ENCODE measurements around the gene ITGAV.

ITGAV gene

GRCh38 chr2:186593523-186593922 lies 3.7 kb downstream of the ITGAV start:
- Histone ChIP-seq H3K4me1 (ENCODE audit: insufficient read depth, low read length) (peaks cover 47% of the 10 kb centered on the region), H3K9ac (ENCODE audit: low read depth, low read length) (no peak overlapping the region), H3K27ac (ENCODE audit: low read depth, low read length) (no peak overlapping the region), H3K36me3 (ENCODE audit: insufficient read depth, low read length) (no peaks in the 10 kb centered on the region), H3K9me3 (ENCODE audit: insufficient read depth, low read depth, low read length) (no peaks in the 10 kb centered on the region), H3K4me3 (ENCODE audit: low read length) (no peak overlapping the region; the same call in 1 of the 2 replicates), H3K27me3 (ENCODE audit: insufficient read depth, low read length) (no peaks in the 10 kb centered on the region)
- WGBS = 86% methylated on average over 2 of the region's 3 CpGs

- H3K4me1 ChIP-seq (ENCODE audit: insufficient read depth, low read length) = peaks cover 50% of the 10 kb centered on the region
- H3K36me3 ChIP-seq (ENCODE audit: insufficient read depth, low read length) = no peaks in the 10 kb centered on the region
- no peak overlapping the region for H3K27ac ChIP-seq (ENCODE audit: low read depth, low read length)
- WGBS = 93% methylated on average over 4 of the region's 4 CpGs
- H3K9ac ChIP-seq (ENCODE audit: low read depth, low read length) = no peak overlapping the region
- no peaks in the 10 kb centered on the region for H3K27me3 ChIP-seq (ENCODE audit: insufficient read depth, low read length)
- H3K4me3 ChIP-seq (ENCODE audit: low read length) = no peak overlapping the region
- no peaks in the 10 kb centered on the region for H3K9me3 ChIP-seq (ENCODE audit: insufficient read depth, low read depth, low read length)
Measured at GRCh38 chr2:186594001-186594722, 4.3 kb downstream of the ITGAV start.

GRCh38 chr2:186595219-186595618 lies 5.4 kb downstream of the ITGAV start:
- WGBS = 79% methylated on average over 2 of the region's 2 CpGs
- H3K36me3 ChIP-seq (ENCODE audit: insufficient read depth, low read length) = peaks cover 4% of the 10 kb centered on the region; the same call in 1 of the 2 replicates

DNA sequence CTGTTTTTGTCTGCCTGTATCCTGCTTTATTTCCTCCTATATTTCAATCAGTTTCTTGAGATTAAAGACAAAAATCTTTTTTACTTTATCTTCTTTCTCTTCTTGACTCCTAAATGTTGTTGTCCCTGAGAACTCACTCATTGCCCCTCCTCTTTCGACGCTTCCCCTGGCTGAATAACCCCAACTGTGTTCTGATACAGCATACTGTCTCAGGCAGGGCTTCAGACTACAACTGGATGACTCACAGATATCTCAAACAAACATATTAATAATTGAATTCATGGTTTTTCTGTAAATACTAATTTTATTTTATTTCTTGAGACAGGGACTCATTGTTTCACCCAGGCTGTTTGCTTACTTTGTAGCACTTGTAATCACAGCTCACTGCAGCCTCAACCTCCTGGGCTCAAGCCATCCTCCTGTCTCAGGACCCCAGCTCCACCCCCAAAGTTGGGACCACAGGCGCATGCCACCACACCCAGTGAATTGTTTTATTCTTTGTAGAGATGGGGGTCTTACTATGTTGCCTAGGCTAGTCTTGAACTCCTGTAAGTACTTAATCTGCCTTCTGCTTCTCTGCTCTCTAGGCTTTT lies 9.4 kb downstream of the ITGAV start:
- WGBS = 85% methylated on average over 3 of the region's 3 CpGs
- Histone ChIP-seq H3K4me1 (ENCODE audit: insufficient read depth, low read length) (peaks cover 43% of the 10 kb centered on the region), H3K27me3 (ENCODE audit: insufficient read depth, low read length) (no peaks in the 10 kb centered on the region), H3K4me3 (ENCODE audit: low read length) (no peak overlapping the region), H3K9me3 (ENCODE audit: insufficient read depth, low read depth, low read length) (no peaks in the 10 kb centered on the region), H3K27ac (ENCODE audit: low read depth, low read length) (no peak overlapping the region), H3K36me3 (ENCODE audit: insufficient read depth, low read length) (peaks cover 27% of the 10 kb centered on the region), H3K9ac (ENCODE audit: low read depth, low read length) (no peak overlapping the region)

More at GRCh38 chr2:186595219-186595618, 5.4 kb downstream of the ITGAV start:
- H3K27ac ChIP-seq (ENCODE audit: low read depth, low read length) = no peak overlapping the region
- H3K27me3 ChIP-seq (ENCODE audit: insufficient read depth, low read length) = no peaks in the 10 kb centered on the region
- peaks cover 57% of the 10 kb centered on the region for H3K4me1 ChIP-seq (ENCODE audit: insufficient read depth, low read length)
- no peak overlapping the region for H3K4me3 ChIP-seq (ENCODE audit: low read length)
- H3K9me3 ChIP-seq (ENCODE audit: insufficient read depth, low read depth, low read length) = no peaks in the 10 kb centered on the region
- no peak overlapping the region for H3K9ac ChIP-seq (ENCODE audit: low read depth, low read length)

DNA sequence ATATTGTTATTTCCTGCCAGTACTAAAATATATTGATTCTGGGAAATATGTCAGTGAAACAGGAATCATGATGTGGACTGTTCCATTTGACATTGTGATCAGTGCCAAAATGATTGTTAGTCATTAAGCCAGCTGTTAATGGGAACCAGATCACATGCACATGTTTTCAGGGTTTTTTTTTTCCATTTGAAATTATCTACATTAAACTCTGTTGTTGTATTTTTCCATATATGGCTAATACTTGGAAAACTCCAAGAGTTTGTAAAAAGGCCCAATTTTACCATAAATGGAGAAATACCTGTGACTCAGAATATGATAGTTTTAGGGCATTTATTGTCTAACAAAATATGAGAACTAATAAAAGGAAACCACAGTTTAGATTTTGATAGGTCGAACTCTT lies 13.4 kb downstream of the ITGAV start:
- WGBS = 100% methylated on average over 1 of the region's 1 CpG
- Histone ChIP-seq H3K9ac (ENCODE audit: low read depth, low read length) (no peak overlapping the region), H3K36me3 (ENCODE audit: insufficient read depth, low read length) (peaks cover 45% of the 10 kb centered on the region), H3K27ac (ENCODE audit: low read depth, low read length) (no peak overlapping the region), H3K4me3 (ENCODE audit: low read length) (no peak overlapping the region), H3K9me3 (ENCODE audit: insufficient read depth, low read depth, low read length) (no peaks in the 10 kb centered on the region), H3K4me1 (ENCODE audit: insufficient read depth, low read length) (peaks cover 29% of the 10 kb centered on the region), H3K27me3 (ENCODE audit: insufficient read depth, low read length) (no peaks in the 10 kb centered on the region)

DNA sequence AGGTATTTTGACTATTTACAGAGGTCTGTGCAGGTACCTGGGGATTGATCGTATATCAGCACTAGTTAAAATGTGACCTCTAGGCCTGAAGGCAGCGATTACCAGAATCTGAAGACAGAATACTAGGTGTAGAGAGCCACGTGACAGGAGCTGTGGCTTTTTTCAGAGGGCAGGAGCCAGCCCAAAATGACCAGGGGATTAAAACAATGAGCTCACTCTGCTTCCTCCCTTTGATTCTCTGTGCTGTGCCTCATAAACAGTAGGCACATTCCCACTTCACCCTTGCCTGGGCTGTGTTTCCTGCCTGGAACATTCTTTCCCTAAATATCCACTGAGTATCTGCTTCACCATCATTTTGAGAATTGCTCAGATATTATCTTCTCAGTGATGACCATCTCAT lies 15.2 kb downstream of the ITGAV start:
- Histone ChIP-seq H3K9me3 (ENCODE audit: insufficient read depth, low read depth, low read length) (no peaks in the 10 kb centered on the region), H3K27me3 (ENCODE audit: insufficient read depth, low read length) (no peaks in the 10 kb centered on the region), H3K9ac (ENCODE audit: low read depth, low read length) (no peak overlapping the region), H3K4me1 (ENCODE audit: insufficient read depth, low read length) (peaks cover 13% of the 10 kb centered on the region), H3K4me3 (ENCODE audit: low read length) (no peak overlapping the region), H3K27ac (ENCODE audit: low read depth, low read length) (no peak overlapping the region), H3K36me3 (ENCODE audit: insufficient read depth, low read length) (peaks cover 47% of the 10 kb centered on the region)
- 84% methylated on average over 3 of the region's 3 CpGs for WGBS

- H3K27ac ChIP-seq (ENCODE audit: low read depth, low read length) = no peak overlapping the region
- H3K4me1 ChIP-seq (ENCODE audit: insufficient read depth, low read length) = peaks cover 21% of the 10 kb centered on the region
- WGBS = 94% methylated on average over 6 of the region's 6 CpGs
- no peak overlapping the region for H3K4me3 ChIP-seq (ENCODE audit: low read length)
- peaks cover 39% of the 10 kb centered on the region for H3K36me3 ChIP-seq (ENCODE audit: insufficient read depth, low read length)
- H3K27me3 ChIP-seq (ENCODE audit: insufficient read depth, low read length) = no peaks in the 10 kb centered on the region
- no peaks in the 10 kb centered on the region for H3K9me3 ChIP-seq (ENCODE audit: insufficient read depth, low read depth, low read length)
- no peak overlapping the region for H3K9ac ChIP-seq (ENCODE audit: low read depth, low read length)
Measured at GRCh38 chr2:186607660-186608324, 17.9 kb downstream of the ITGAV start.

GRCh38 chr2:186610785-186611184 lies 20.9 kb downstream of the ITGAV start:
- H3K9ac ChIP-seq (ENCODE audit: low read depth, low read length) = no peak overlapping the region
- H3K27me3 ChIP-seq (ENCODE audit: insufficient read depth, low read length) = no peaks in the 10 kb centered on the region
- peaks cover 9% of the 10 kb centered on the region; the same call in 1 of the 2 replicates for H3K4me1 ChIP-seq (ENCODE audit: insufficient read depth, low read length)
- no peaks in the 10 kb centered on the region for H3K9me3 ChIP-seq (ENCODE audit: insufficient read depth, low read depth, low read length)
- WGBS = 89% methylated on average over 7 of the region's 7 CpGs
- H3K27ac ChIP-seq (ENCODE audit: low read depth, low read length) = no peak overlapping the region
- no peak overlapping the region for H3K4me3 ChIP-seq (ENCODE audit: low read length)
- peaks cover 27% of the 10 kb centered on the region; the same call in 1 of the 2 replicates for H3K36me3 ChIP-seq (ENCODE audit: insufficient read depth, low read length)

- WGBS = 94% methylated on average over 2 of the region's 2 CpGs
- Histone ChIP-seq H3K4me1 (ENCODE audit: insufficient read depth, low read length) (peaks cover 9% of the 10 kb centered on the region; the same call in 1 of the 2 replicates), H3K9ac (ENCODE audit: low read depth, low read length) (no peak overlapping the region)
Measured at GRCh38 chr2:186611526-186611925, 21.7 kb downstream of the ITGAV start.

DNA sequence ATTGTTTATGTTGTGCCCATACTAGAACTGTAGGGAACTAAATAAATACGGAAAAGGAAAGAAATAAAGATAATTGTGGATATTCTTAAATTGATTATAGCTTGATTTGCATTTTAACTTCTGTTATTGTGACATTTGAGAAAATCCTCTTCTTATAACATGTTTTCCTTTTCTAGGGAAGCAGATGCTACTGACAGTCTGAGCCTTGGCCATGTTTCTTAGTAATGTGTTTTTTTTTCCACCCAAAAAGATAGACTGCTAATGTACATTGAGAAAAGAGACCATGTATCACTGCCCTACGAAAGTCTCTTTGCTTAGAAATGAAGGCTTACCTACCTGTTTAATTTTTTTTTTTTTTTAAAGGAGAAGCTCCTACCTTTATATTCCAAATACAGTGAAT lies 22.2 kb downstream of the ITGAV start:
- WGBS = 96% methylated on average over 1 of the region's 2 CpGs
- Histone ChIP-seq H3K36me3 (ENCODE audit: insufficient read depth, low read length) (peaks cover 16% of the 10 kb centered on the region; the same call in 1 of the 2 replicates), H3K4me3 (ENCODE audit: low read length) (no peak overlapping the region), H3K27me3 (ENCODE audit: insufficient read depth, low read length) (no peaks in the 10 kb centered on the region), H3K4me1 (ENCODE audit: insufficient read depth, low read length) (peaks cover 9% of the 10 kb centered on the region; the same call in 1 of the 2 replicates), H3K27ac (ENCODE audit: low read depth, low read length) (no peak overlapping the region), H3K9me3 (ENCODE audit: insufficient read depth, low read depth, low read length) (no peaks in the 10 kb centered on the region), H3K9ac (ENCODE audit: low read depth, low read length) (no peak overlapping the region)

More at GRCh38 chr2:186611526-186611925, 21.7 kb downstream of the ITGAV start:
- H3K9me3 ChIP-seq (ENCODE audit: insufficient read depth, low read depth, low read length) = no peaks in the 10 kb centered on the region
- no peaks in the 10 kb centered on the region for H3K27me3 ChIP-seq (ENCODE audit: insufficient read depth, low read length)
- H3K27ac ChIP-seq (ENCODE audit: low read depth, low read length) = no peak overlapping the region
- no peak overlapping the region for H3K4me3 ChIP-seq (ENCODE audit: low read length)
- H3K36me3 ChIP-seq (ENCODE audit: insufficient read depth, low read length) = peaks cover 20% of the 10 kb centered on the region; the same call in 1 of the 2 replicates
